Measurements from ENCODE around the gene TENM4.
"Not testable (repeated sequence)": the region's sequence is repeated elsewhere in the genome, so short reads cannot be mapped to it uniquely, and the experiment has no call there.

TENM4 gene

DNA sequence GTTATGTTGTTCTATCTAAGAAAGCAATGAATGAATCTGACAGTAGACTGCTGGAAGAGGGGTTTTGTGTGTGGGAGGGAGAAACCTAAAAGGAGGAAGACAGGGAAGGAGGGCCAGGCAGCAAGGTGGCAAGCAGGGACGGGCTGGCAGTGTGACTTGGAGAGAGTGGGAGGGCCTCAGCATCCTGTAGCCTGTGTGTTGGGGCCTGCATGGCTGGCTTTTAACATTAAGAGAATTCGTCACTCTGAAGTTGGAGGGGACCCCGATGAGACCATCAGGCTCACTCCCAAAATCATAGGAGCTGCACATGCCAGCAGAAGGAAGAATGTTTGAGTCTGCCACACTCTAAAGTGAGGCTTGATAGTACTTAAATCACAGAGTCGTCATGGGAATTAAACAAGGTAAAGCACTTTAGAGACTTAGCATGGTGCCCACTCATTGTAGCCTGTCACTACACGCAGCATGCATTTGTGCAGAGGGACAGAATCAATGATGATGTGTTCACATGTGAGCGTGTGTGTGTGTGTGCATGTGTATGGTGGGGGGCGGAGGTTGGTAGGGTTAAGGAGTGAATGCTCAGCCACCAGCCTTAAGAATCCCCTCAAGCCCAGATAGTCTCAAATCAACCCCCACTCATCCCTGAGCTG lies 199.5 kb downstream of the TENM4 start:
- DNase-seq, result no peak

- DNase-seq, result no peak
Observed at GRCh38 chr11:79237703-79238102, 203.1 kb downstream of the TENM4 start.

DNA sequence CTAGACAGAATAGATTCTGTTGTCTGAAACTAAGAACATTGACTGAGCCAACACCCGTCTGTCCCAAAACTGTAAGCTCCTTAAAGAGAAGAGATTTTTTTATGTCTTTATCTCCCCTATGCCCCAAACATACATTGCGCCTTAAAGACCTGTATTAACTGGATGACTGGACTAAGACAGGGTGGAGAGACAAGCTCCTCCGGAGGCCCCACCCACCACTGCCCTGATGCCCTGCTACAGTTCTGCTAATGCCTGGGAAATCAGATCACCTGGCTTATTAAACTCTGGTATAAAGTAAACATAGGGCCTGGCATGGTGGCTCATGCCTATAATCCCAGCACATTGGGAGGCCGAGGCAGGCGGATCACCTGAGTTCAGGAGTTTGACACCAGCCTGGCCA lies 203.7 kb downstream of the TENM4 start:
- DNase-seq, result no peak

DNA sequence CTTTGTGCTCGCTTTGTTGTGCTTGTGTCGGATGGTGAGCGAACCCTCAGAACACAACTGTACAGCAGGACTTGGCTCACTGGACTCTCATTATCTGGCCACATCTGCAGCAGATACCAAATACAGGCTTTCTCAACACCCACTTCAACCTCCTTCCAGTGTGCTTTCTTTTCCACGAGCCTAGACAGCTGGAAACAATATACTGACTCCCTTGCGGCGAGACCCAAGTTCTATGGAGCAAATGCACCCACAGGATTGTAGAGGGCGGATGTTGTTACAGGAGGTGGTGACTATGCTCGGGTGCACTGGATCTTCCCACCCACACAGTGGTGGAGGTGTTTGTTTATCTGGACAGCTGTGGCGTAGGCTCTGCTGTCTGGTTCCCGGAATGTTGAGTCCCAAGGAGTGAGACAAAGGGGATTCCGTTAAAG lies 204.3 kb downstream of the TENM4 start:
- no peak for DNase-seq

GRCh38 chr11:79235696-79236095 lies 205.1 kb downstream of the TENM4 start:
- DNase-seq, result no peak

DNA sequence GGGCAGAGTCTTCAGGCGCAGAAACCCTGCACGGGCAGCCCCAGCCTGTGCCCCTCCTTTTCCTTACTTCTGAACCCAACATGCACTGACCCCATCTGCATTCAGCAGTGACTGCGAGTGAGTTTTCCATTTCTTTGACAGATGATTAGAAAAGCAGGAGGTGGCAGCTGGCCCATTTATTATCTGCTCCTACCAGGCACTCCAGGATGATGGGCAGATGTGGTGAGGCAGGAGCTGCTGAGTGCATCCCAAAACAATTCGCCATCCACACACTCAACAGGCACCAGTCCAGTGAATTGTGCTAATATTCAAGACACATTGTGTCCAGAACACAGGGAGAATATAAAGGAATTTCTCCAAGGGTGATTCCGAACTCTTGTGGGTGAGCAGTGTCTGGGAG lies 208.5 kb downstream of the TENM4 start:
- no peak for DNase-seq

GRCh38 chr11:79229047-79229446 lies 211.8 kb downstream of the TENM4 start:
- no peak for DNase-seq

DNA sequence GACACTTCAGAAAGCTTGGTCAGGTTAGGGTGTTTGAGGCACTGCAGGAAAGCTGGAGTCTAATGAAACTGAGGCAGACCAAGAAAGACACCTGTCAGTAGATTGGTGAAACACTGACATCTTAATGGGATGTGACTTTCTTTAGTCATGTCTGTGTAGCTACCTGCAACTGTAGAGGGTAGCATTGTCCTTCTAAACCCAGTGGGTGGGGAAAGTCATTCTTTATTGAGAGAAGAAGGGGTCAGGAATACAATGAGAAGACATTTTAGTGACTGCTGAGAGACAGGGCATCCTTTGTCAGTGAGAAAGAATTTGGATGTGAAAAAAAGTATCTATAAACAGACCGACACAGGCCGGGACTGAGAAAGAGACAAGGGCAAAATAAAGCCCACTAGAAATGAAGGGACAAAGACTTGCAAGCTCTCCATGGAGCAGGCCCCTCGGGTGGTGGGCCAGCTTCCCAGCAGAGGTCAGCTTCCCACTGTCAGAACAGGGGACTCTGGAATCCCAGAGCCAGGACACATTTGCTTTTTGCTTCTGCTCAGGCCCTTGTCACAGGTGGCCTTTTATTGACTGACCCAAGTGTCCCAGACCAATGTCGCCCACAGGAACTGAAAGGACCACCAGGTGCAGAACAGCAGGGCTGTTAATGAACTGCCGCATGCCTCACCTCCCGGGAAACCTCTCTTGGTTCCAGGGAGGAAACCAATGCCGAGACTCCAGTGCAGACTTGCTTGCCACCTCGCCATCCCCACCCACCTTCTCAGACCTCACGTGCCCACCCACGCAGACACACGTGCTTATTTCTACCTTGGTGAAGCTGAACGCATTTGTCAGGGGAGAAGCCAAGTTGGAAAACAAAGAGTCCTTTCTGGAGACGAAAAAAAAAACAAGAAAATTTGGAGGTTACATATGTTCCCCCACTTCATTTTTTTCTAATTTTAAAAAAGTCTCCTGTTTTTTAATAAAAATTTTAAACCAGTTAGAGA lies 212.8 kb downstream of the TENM4 start:
- no peak for DNase-seq

DNA sequence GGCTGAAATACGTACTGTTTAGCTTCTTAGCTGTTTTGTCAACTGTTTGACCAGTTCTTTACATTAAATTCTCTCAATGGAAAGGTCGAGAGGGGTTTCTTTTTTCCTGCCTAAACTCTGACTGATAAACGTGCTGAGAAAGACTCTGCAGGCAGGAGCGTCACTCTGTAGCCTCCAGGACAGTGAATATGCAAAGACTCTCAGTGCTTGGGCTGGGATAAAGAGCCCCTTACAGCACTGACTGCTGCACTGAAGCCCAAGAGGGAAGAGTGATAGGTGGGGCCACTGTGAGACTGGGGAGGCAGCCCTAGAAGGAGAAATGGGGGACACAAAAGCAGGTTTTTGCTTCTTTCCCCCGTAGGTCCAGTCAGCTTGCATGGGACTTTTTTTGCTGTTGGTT lies 213.5 kb downstream of the TENM4 start:
- DNase-seq, result no peak

GRCh38 chr11:79226126-79226525 lies 214.7 kb downstream of the TENM4 start:
- DNase-seq, result no peak

DNA sequence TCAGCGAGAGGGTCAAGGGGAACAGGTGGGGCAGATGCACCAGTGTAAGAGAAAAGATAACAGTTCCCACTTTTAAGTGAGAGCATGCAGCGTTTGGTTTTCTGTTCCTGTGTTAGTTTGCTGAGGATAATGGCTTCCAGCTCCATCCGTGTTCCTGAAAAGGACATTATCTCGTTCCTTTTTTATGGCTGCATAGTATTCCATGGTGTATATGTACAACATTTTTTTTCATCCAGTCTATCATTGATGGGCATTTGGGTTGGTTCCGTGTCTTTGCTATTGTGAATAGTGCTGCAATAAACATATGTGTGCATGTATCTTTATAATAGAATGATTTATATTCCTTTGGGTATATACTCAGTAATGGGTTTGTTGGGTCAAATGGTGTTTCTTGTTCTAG lies 218.7 kb downstream of the TENM4 start:
- not testable (repeated sequence) for DNase-seq

DNA sequence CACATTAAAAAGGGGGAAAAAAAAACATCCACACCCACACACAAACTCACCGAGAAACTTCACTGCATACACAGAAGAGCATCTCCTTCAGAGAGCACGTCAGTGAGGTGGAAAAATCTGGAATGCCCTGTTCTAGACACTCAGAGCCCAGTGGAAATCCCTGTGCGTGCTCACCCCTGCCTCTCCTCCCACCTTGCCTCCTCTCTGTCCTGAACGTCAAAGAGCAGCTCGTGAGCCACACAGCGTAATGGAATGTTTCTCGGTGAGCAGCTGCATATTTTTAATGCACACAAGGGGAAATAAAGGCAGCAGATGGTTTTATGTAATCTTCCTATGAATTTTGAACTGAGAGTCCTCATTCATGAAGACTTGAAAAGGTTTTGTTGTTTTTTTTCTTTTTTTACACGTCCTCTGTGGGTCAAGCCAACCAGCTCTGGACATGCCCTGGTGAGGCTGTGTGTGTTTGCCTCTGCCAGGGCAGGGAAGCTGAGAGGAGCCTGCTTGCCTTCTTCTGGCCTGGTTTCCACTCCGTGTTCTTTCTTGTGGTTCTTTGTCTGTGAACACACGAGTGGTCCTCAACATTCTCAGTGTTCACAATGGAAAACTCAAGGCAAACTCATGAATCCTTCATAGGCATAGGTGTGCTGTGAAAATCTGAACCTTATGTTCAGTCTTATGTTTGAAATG lies 219.2 kb downstream of the TENM4 start:
- DNase-seq, result no peak

- DNase-seq, result no peak
Observed at GRCh38 chr11:79220171-79220570, 220.7 kb downstream of the TENM4 start.

DNA sequence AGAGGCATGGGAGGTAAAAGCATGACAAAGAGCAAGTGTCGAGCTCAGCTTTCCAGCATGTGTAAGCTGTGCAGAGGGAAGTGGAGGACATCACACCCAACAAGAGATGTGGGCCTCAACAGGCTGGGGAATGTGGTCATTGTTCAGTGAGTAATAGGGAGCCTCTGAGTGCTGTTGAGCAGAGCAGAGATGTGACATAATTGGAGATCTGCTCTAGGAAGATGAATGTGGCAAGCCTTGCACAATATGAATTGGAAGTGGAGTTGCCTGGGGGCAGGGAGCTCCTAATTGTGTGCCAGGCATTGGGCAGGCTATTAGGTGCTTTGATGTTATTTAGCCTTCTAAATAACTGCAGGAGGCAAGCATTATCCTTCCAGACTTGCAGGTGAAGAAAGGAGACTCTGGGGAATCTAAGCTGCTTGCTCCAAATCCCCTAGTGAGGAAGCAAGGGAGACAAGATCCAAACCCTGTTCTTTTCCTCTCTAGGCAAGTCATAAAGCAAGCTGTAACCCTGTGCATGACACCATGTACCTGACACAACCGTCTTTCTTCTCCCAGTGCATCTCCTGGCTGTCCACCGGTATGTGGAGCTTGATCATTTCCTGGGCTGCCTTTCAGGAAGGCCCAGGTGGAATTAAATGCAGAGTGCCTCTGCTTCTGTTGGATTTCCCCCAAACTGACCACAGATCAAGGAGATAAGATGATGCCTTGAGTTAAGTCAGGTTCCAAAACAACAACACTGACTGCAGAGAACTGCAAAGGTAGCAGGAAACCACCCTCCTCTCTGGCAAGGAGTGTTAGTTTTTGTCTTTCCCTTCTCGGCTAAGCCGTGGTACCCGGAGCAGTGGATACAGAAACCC lies 221.4 kb downstream of the TENM4 start:
- no peak for DNase-seq

- DNase-seq, result no peak
Observed at GRCh38 chr11:79212741-79213190, 228.1 kb downstream of the TENM4 start.

GRCh38 chr11:79209540-79210266 lies 231.1 kb downstream of the TENM4 start:
- DNase-seq, result no peak

- no peak for DNase-seq
Observed at GRCh38 chr11:79208126-79208525, 232.7 kb downstream of the TENM4 start.

DNA sequence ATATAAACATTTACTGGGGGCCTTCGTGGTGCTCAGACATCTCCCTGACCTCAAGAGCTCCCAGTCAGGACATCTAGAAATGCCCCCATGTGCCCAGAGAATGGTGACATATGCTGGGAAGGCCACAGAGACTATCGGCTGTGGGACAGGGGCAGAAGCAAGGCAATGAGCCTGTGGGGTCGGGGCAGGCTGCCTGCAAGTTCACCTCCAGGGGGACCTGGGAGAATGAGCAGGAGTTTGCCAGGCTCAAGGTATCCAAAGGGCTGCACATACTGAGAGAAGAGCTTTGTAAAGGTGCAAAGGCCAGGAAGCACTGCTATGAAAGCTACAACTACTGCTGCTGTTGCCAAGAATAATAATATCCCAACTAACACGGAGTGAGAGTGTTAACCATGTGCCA lies 233.9 kb downstream of the TENM4 start:
- no peak for DNase-seq

DNA sequence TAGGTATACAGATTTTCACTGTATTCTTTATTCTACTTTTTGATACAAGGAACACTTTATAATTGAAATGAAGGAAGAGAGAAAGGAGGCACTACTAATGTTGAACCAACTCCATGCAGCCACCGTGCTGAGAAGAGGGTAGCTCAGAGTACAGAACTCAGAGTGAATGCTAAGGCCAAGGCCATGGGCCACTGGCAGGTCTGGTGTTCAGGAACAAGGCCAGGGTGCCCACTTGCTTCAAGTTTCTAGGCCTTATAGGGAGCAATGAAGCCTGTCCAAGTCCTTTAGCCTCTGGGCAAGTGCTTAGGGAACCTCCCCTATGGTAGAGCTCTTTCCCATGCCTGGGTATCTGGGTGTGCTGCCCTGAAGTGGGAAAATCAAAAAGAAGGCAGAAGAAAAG lies 235.0 kb downstream of the TENM4 start:
- DNase-seq, result no peak

DNA sequence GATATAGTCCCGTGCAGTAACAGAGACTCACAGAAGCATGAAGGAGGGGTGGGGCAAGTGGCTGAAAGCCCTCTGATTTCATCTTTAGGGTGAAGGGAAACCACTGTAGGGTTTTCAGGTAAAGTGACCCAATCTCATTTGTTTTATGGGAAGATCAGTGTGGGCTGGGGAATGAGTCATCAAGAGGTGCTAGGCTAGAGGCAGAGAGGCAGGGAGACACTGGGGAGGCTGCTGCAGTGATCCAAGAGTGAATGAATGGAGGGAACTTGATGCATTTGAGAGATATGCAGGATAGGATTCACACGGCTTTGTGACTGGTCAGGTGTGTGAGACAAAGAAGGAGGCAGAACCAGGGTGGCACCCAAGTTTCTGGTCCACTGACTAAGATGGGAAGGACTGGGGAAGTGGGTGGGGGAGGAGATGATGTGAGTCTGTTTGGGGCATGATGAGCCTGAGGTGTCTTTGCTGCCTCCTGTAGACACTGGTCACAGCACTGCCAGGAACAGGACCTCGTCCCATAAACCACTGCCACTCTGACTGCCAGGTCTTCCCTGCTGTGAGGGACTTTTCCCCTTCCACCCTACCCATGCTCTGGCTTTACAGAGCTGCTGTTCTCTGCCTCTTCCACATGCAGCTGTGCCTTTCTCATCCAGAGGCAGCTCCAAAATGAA lies 239.0 kb downstream of the TENM4 start:
- no peak for DNase-seq

- DNase-seq, result no peak
Observed at GRCh38 chr11:79200398-79201070, 240.3 kb downstream of the TENM4 start.
